GM19438 (cell line): Measurements from ENCODE around the gene USP15.
"Not testable (repeated sequence)": the region's sequence is repeated elsewhere in the genome, so short reads cannot be mapped to it uniquely, and the experiment has no call there.

ENCODE experiments used
- ATAC-seq: cut with Tn5 transposase; IDR thresholded peaks from one replicate; pipeline ENCODE4 v1.9.1; 2021; ENCODE audit warnings: low read depth; ENCODE audit not compliant: unreplicated experiment

Gene USP15

DNA sequence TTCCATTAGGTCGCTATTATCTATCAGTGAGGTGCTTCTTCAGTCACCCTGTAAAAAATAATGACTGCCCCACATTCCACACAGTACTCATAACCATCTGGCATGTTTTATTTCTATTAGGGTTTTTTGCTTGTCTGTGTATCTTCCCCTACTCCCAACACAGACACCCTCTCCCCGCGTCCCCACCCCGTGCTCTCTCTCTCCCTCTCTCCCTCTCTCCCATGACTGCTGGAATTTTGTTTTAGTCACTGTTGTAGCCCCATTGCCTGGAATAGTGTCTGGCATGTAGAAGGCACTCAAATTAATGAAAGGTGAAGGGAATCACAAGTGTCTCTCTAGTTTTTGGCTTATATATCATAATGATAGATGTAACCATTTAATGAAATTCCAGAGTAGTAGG is 103.3 kb downstream of the USP15 start:
- no peak for ATAC-seq

- not testable (repeated sequence) for ATAC-seq
Measured at GRCh38 chr12:62364697-62365096, 104.5 kb downstream of the USP15 start.

GRCh38 chr12:62365846-62366245 is 105.6 kb downstream of the USP15 start:
- ATAC-seq = not testable (repeated sequence)

- not testable (repeated sequence) for ATAC-seq
Measured at GRCh38 chr12:62368430-62369223, 108.4 kb downstream of the USP15 start.

- ATAC-seq = no peak
Measured at GRCh38 chr12:62370189-62370588, 110.0 kb downstream of the USP15 start.

DNA sequence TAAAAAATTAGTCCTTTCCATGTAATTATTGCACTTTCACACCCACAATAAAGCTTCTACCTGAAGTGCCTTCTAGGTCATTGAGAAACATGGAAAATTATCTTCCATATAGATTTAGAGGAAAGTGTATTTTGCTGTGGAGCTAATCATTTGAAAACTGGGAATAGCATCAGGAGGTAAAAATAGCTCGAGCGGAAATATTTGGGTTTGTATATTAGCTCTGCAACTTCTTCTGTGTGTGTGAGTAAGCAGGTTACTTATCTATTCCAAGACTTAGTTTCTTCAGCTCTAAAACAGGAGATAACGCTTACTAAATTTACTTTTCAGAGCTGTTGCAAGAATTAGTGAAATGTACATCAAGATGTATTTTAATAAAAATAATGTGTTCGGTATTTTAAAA is 111.5 kb downstream of the USP15 start:
- no peak for ATAC-seq

- ATAC-seq = no peak
Measured at GRCh38 chr12:62372134-62372533, 111.9 kb downstream of the USP15 start.

DNA sequence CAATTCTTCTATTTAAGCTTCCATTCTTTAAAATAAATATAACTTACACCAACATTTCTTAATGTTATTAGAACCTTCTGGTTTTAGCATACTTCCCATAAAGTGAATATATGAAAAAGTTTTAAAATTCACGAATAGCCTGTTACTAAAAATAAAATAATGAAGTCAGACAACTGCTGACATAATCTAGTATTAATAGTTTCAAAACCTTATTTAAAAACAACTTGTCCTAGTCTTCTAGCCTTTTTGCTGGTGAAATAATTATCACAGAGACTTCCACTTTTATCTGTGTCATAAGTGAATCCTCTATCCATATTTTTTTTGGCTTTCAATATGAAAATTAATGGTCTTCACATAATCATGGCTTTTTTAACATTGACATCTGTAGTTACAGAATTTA is 112.6 kb downstream of the USP15 start:
- ATAC-seq = no peak

DNA sequence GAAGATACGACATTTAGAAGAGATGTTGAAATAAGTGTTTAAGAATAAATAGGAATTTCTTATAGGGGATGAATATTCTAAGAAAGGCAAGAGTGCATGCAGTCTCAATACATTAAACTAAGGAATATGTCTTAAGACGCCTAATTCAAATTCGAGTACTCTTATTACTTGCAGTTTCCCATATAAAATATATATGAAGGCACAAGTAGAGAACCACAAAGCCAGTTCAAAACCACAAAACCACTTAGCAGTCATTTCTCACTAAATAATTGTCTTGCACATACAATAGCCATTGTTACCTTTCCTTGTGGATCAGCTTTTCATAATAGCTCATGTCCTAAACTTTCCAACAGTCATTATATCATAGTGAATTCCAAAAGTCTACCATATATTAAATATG is 115.4 kb downstream of the USP15 start:
- ATAC-seq = no peak

GRCh38 chr12:62379026-62379722 is 119.0 kb downstream of the USP15 start:
- no peak for ATAC-seq

- ATAC-seq = no peak
Measured at GRCh38 chr12:62379723-62380045, 119.5 kb downstream of the USP15 start.

GRCh38 chr12:62382526-62382925 is 122.3 kb downstream of the USP15 start:
- no peak for ATAC-seq

DNA sequence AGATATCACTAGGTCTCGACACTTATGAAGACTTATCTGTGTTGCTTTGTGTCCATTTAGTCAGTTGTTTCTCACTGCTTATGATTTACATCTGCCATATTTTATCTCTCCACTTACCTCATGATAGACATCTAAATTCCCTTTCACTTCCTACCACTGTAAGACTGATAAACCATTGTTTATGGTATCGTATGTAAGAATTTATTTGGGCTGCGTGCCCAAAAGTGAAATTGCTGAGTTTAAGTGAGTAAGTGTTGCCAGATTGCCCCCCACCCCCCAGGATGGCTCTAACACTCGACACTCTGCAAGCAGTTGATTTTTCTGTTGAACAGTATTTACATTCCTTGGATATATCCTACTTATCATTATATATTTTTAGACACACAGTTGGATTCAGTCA is 136.5 kb downstream of the USP15 start:
- ATAC-seq = no peak

GRCh38 chr12:62400135-62400534 is 139.9 kb downstream of the USP15 start:
- no peak for ATAC-seq

- no peak for ATAC-seq
Measured at GRCh38 chr12:62401631-62402030, 141.4 kb downstream of the USP15 start.

DNA sequence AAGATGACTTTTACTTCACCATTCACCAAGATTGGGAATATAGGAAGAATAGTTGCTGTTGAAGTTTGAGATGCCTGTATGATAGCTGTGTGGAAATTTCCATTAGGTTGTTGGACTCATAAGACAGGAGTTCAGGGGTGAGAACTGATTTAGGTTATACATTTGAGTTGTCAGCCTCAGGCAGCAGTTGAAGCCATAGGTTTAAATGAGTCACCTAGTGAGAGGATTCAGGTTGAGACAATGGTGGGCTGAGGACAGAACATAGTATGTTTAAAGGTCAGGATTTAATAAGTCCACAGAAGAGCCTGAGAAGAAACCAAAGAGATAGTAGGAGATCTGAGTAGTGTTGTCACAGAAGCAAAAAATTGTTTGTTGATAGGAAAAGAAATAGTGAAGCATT is 142.8 kb downstream of the USP15 start:
- no peak for ATAC-seq

DNA sequence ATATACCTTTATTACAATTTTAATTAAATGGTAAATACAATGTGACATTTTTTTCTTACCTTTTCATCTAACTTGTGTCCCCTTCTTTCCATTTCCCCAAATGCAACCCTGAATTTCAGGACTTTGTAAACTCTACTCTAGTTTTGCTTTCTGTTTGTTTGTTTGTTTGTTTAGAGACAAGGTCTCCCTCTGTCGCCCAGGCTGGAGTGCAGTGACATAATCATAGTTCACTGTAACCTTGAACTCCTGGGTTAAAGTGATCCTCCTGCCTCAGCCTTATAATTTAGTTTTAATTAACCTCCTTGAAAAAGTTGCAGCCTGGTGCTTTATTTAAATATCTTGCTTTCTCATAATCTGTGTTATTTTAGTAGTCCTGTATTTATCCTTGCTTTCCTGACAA is 147.4 kb downstream of the USP15 start:
- no peak for ATAC-seq

DNA sequence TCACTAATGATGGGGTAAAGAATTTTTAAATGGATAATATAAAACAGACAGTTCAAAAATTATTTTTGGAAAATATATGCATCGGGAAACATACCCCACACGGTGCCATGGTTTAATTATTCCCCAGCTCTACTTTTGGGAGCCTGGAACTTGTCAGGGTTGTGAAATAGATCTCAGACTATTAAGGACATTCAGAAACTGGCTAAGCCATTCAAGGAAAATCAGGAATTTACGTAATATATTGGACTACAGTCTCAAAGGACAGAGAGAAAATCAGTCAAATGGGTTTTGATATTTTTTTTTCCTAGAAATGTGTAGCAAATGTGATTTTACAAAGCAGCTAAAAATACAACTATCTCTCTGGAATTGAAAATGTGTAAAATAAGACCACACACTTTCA is 148.9 kb downstream of the USP15 start:
- no peak for ATAC-seq

DNA sequence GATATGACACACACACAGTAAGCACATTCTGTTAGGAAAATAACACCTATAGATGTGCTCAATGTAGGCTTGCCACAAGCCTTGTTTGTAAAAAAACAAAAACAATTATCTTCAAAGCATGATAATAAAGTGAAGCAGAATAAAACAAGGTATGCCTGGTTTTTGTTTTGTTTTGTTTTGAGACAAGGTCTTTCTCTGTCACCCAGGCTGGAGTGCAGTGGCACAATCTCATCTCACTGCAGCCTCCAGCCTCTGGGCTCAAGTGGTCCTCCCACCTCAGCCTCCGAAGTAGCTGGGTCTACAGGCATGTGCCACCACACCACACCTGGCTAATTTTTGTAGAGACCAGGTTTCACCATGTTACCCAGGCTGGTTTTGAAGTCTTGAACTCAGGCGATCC is 154.0 kb downstream of the USP15 start:
- ATAC-seq = no peak

GRCh38 chr12:62426089-62426488 is 165.9 kb downstream of the USP15 start:
- ATAC-seq = no peak

GRCh38 chr12:62429457-62429856 is 169.3 kb downstream of the USP15 start:
- no peak for ATAC-seq
